ENCODE results near the gene CDC5L.

DNA sequence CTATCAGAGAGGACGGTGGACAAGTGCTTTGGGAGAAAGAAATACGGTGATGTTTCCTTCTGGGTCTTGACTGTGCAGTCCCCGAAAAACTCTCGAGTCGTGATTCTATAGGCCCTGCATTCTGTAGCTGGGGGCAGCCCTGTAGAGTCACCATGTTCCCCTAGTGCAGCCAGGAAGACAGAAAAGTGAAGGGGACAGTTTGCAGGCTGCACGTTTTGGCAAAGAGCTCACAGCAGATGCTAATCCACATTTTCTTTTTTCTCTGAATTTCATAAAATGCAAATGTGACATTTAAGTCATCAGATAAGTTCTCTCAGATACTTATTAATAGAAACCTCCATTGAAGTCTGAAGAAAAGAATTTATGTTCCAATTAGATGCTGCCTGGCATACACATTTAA is 25.6 kb upstream of the CDC5L start:
- TF ChIP-seq, protein P1, sequence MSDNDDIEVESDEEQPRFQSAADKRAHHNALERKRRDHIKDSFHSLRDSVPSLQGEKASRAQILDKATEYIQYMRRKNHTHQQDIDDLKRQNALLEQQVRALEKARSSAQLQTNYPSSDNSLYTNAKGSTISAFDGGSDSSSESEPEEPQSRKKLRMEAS (IDR thresholded peaks at IDR 0.05; ENCODE audit: low read depth, low read length): no peak
- TF ChIP-seq POLR2A (IDR thresholded peaks at IDR 0.05; ENCODE audit: extremely low read depth, insufficient read length): no peak
- TF ChIP-seq, protein P2, sequence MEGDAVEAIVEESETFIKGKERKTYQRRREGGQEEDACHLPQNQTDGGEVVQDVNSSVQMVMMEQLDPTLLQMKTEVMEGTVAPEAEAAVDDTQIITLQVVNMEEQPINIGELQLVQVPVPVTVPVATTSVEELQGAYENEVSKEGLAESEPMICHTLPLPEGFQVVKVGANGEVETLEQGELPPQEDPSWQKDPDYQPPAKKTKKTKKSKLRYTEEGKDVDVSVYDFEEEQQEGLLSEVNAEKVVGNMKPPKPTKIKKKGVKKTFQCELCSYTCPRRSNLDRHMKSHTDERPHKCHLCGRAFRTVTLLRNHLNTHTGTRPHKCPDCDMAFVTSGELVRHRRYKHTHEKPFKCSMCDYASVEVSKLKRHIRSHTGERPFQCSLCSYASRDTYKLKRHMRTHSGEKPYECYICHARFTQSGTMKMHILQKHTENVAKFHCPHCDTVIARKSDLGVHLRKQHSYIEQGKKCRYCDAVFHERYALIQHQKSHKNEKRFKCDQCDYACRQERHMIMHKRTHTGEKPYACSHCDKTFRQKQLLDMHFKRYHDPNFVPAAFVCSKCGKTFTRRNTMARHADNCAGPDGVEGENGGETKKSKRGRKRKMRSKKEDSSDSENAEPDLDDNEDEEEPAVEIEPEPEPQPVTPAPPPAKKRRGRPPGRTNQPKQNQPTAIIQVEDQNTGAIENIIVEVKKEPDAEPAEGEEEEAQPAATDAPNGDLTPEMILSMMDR (IDR thresholded peaks at IDR 0.05; ENCODE audit: low read depth, low read length): no peak
- TF ChIP-seq MYC (IDR thresholded peaks at IDR 0.05; ENCODE audit: low read depth, low read length): no peak
